Activated T-cell treated with anti-CD3 and anti-CD28 coated beads, Interleukin-2, amount 50 U/mL, for 72 hours (primary cell): ENCODE measurements around the gene SNX30. TPM values are rescaled to one million over a fixed set of nuclear protein-coding genes. Genes with fewer than 3 reads are reported as not detected.

Experiments used
- ATAC-seq, 2 donors: fragments of 150-1000 bp; cut with Tn5 transposase; replicated peaks in 1 of 2; 2 replicates each; pipeline ENCODE4 v1.10.0; 2021; ENCODE audit warnings: moderate library complexity in 2 of 2, mild to moderate bottlenecking in 1 of 2
- DNase-seq, 2 donors: peaks; one replicate each; pipeline ENCODE4 v3.0.0; 2021 to 2022; ENCODE audit warnings: mixed read lengths in 1 of 2
- H3K27ac Mint-ChIP-seq: one replicate; pipeline ENCODE4 v1.8.0; 2022; ENCODE audit warnings: mild to moderate bottlenecking, moderate library complexity, mixed read lengths
- H3K27me3 Mint-ChIP-seq: one replicate; pipeline ENCODE4 v1.8.0; 2022; ENCODE audit warnings: low read depth, mixed read lengths
- H3K36me3 Mint-ChIP-seq, 2 donors: one replicate each; pipeline ENCODE4 v1.8.0; 2022; ENCODE audit warnings: mixed read lengths in 2 of 2, mild to moderate bottlenecking in 1 of 2; ENCODE audit not compliant: insufficient read depth in 2 of 2
- H3K4me1 Mint-ChIP-seq: one replicate; pipeline ENCODE4 v1.8.0; 2022; ENCODE audit warnings: low read depth, mixed read lengths
- H3K4me3 Mint-ChIP-seq, 2 donors: one replicate each; pipeline ENCODE4 v1.8.0; 2022; ENCODE audit warnings: mild to moderate bottlenecking in 2 of 2, mixed read lengths in 2 of 2, moderate library complexity in 2 of 2
- H3K9me3 Mint-ChIP-seq, 2 donors: one replicate each; pipeline ENCODE4 v1.8.0; 2022; ENCODE audit warnings: mixed read lengths in 2 of 2
- total RNA-seq, 2 donors: library from RNA; stranded (reverse); gene quantifications; one replicate each; pipeline ENCODE4 v1.2.3, GENCODE V29; 2022

The SNX30 gene
- total RNA-seq, 2 donors from 2014 or later = 5.1 to 5.4 TPM

DNA sequence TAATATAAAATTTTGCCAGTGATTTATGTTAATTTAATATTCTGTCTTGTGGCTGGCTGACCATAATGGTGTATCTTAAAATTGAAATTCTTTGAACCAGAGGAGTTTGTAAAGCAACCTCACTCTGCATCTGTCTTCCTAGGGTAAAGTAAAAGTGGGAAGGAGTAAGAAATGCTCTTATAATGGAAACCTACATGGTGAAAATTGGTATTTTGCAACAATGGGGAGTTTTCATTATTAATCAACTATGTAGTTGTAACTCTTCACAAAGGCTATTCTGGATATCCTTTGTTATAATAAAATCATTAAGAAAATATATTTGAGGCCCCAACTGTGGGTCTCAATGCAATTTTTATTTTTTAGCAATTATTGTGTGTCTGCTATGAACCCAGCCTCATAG lies 44.2 kb downstream of the SNX30 start:
- Mint-ChIP-seq H3K4me3 (no peak overlapping the region), H3K4me1 (peaks cover 10% of the 10 kb centered on the region), H3K27me3 (no peaks in the 10 kb centered on the region), H3K9me3 (no peaks in the 10 kb centered on the region), H3K36me3 (no peaks in the 10 kb centered on the region), H3K27ac (no peak overlapping the region)
- ATAC-seq (no peak), DNase-seq (no peak)

DNA sequence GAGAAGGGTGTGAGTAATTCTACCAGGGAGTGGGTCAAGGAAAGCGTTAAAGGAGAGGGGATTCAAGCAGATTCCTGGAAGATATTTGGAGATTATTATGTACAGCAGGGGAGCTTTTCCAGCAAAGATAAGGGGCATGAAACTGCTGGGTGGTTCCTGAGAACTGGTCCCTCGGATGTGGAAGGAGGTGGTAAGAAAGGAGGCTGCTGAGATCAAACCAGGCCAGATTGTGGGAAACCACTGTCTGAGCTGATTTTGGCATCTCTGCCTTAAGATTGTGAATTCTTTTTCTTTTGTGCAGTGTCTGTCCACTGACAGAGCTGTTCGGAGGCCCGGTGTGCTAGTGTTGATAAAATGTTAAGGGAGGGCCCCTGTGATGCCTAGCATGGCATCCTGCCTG lies 45.4 kb downstream of the SNX30 start:
- Mint-ChIP-seq H3K9me3 (no peaks in the 10 kb centered on the region), H3K4me1 (peaks cover 10% of the 10 kb centered on the region), H3K36me3 (no peaks in the 10 kb centered on the region), H3K4me3 (no peak overlapping the region), H3K27me3 (no peaks in the 10 kb centered on the region), H3K27ac (no peak overlapping the region)
- no peak for ATAC-seq
- DNase-seq = no peak

DNA sequence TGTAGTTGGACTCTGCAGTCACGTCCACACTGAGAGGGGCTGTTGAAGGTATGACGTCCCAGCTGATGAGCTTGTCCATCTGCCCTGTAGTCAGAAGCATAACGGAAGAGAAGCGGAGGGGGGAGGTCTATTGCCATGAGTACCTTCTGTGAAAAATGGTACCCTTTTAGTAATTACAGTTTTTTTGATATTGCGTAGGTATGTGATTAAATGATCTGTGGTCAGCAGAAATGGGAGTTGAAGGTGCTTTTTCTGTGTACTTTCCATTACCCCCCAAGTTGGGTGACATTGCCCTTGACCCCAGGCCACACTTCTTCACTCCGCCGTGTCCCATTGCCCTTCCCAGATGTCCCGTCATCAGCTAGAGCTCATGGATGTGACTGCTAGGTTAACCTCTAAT lies 45.9 kb downstream of the SNX30 start:
- no peaks in the 10 kb centered on the region for H3K9me3 Mint-ChIP-seq
- H3K4me1 Mint-ChIP-seq = peaks cover 10% of the 10 kb centered on the region
- ATAC-seq (no peak), DNase-seq (no peak)
- no peaks in the 10 kb centered on the region for H3K36me3 Mint-ChIP-seq
- H3K4me3 Mint-ChIP-seq = no peak overlapping the region
- H3K27ac Mint-ChIP-seq = no peak overlapping the region
- no peaks in the 10 kb centered on the region for H3K27me3 Mint-ChIP-seq

DNA sequence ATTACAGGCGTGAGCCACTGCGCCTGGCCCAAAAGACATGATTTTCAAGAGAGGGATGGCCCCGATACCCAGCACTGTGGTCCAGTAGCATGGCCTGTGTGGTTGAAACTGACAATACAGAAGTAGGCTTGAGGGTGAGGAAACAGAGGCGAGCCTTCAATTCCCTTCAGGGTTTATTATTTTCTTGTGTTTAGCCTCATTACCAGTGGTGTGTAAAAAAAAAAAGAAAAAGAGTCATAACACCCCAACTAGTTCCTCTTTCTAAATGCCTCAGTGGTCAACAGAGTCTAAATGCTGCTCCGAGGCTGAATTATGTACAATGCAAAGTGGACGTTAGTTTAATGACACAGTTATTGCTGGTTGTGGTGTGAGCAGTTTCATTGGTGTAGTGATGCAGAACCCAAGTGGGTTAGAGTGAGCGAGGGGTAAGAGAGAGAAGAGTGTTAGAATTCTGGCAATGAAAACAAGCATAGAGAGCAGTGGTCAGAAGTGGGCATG lies 58.8 kb downstream of the SNX30 start:
- Mint-ChIP-seq H3K27me3 (no peaks in the 10 kb centered on the region), H3K4me1 (no peaks in the 10 kb centered on the region), H3K4me3 (no peak overlapping the region), H3K27ac (no peak overlapping the region), H3K36me3 (peaks cover 1 to 3% of the 10 kb centered on the region in 2 donors), H3K9me3 (peaks cover 0 to under 1% of the 10 kb centered on the region in 2 donors)
- ATAC-seq (no peak), DNase-seq (no peak)

GRCh38 chr9:112809906-112810305 lies 59.3 kb downstream of the SNX30 start:
- DNase-seq = no peak
- H3K9me3 Mint-ChIP-seq = no peaks in the 10 kb centered on the region
- no peak overlapping the region for H3K4me3 Mint-ChIP-seq
- H3K36me3 Mint-ChIP-seq = no peaks in the 10 kb centered on the region
- H3K27ac Mint-ChIP-seq = no peak overlapping the region
- H3K4me1 Mint-ChIP-seq = no peaks in the 10 kb centered on the region
- ATAC-seq = no peak
- no peaks in the 10 kb centered on the region for H3K27me3 Mint-ChIP-seq

GRCh38 chr9:112810696-112811490 lies 60.3 kb downstream of the SNX30 start:
- ATAC-seq (no peak), DNase-seq (no peak)
- H3K4me1 Mint-ChIP-seq = no peaks in the 10 kb centered on the region
- no peaks in the 10 kb centered on the region for H3K27me3 Mint-ChIP-seq
- no peak overlapping the region for H3K4me3 Mint-ChIP-seq
- H3K36me3 Mint-ChIP-seq = no peaks in the 10 kb centered on the region
- H3K9me3 Mint-ChIP-seq = no peaks in the 10 kb centered on the region
- H3K27ac Mint-ChIP-seq = no peak overlapping the region

DNA sequence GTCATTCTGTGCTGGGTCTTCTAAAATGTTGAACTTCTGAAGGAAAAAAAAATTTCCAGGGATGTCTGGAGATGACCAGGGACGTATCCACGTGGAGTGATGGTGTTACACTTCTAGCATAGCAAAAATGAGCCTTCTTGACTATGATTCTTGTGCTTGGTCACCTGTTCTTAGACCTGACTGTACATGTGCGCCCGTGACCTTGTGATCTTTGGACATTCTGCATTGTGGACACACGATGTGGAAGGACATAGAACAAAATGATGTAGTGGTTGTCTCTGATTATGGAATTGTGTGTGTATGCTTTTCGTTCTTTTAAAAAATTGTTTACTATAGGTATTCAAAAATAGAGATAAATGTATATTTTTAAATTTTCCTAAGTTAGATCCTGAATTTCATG lies 61.0 kb downstream of the SNX30 start:
- DNase-seq (no peak), ATAC-seq (no peak)
- Mint-ChIP-seq H3K36me3 (no peaks in the 10 kb centered on the region), H3K4me3 (no peak overlapping the region), H3K27ac (no peak overlapping the region), H3K27me3 (no peaks in the 10 kb centered on the region), H3K9me3 (no peaks in the 10 kb centered on the region), H3K4me1 (no peaks in the 10 kb centered on the region)

DNA sequence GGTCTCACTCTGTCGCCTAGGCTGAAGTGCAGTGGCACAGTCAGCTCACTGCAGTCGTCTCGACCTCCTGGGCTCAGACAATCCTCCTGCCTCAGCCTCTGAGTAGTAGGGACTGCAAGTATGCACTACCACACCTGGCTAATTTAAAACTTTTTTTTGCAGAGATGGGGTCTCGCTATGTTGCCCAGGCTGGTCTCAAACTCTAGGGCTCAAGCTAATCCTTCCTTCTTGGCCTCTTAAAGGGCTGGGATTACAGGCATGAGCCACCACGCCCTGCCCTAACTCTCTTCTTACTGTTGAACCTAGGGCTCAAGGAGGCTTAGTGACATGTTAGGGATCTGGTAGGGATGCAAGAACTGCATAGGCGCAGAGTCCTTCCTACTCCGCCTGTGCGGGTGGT lies 65.3 kb downstream of the SNX30 start:
- no peak overlapping the region for H3K4me3 Mint-ChIP-seq
- H3K27me3 Mint-ChIP-seq = no peaks in the 10 kb centered on the region
- H3K27ac Mint-ChIP-seq = no peak overlapping the region
- H3K36me3 Mint-ChIP-seq = peaks cover 0 to 3% of the 10 kb centered on the region in 2 donors
- no peaks in the 10 kb centered on the region for H3K9me3 Mint-ChIP-seq
- no peaks in the 10 kb centered on the region for H3K4me1 Mint-ChIP-seq
- no peak for ATAC-seq
- DNase-seq = no peak

DNA sequence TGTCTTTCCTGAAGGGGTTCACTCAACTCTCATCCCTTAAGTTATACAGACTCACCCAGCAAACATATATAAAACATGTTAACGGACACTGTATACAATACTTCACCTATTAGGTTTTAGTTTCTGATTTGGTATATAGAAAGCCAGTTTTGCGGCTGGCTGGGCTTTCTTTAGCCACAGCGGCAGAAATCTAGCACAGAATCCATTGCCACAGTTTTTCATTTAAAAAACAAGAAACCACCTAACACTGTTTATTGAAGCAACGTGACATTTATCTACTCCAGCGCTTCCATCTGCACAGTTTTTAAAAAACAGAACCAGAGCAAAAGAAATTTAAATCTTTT lies 67.3 kb downstream of the SNX30 start:
- H3K27me3 Mint-ChIP-seq = no peaks in the 10 kb centered on the region
- no peaks in the 10 kb centered on the region for H3K9me3 Mint-ChIP-seq
- ATAC-seq (no peak), DNase-seq (no peak)
- no peaks in the 10 kb centered on the region for H3K4me1 Mint-ChIP-seq
- peaks cover 0 to 3% of the 10 kb centered on the region in 2 donors for H3K36me3 Mint-ChIP-seq
- H3K27ac Mint-ChIP-seq = no peak overlapping the region
- no peak overlapping the region for H3K4me3 Mint-ChIP-seq

DNA sequence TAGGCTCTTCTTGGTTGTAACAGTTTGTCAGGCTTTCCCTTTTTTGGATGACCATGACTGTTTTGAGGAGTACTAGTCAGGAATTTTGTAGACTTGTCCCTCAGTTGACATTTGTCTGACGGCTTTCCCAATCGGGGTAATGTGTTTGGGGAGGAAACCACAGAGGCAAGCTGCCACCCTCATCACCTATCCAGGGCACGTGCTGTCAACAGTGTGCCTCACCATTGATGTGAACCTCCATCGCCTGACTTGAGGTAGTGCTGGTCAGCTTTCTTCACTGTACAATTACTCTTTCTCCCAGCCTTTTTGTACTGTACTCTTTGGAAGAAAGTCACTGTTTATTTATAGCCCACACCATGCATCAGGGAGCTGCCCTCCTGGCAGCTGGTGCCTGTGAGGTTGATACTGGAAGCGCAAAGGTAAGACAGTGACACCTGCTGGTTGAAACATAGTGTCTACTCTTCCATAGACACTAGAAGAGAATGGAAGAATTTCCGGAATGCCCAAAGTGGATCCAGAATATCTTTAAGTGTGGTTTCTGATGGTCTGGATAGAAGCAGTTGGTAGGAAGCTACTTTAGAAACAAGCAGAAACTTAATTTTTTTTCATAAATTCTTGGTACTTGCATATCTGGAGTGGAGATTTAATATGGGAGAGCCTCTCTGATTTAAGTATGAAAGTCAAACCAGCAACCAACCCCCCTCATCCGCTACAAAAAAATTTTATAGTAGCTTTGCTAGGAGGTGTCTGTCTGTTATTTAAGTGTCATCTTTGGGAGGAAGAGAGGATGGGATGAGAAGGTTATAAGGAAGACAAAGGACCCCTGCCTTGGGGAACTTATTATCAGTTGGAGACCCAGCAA lies 69.3 kb downstream of the SNX30 start:
- Mint-ChIP-seq H3K27me3 (no peaks in the 10 kb centered on the region), H3K9me3 (no peaks in the 10 kb centered on the region), H3K36me3 (peaks cover 0 to 3% of the 10 kb centered on the region in 2 donors), H3K4me1 (no peaks in the 10 kb centered on the region), H3K27ac (no peak overlapping the region), H3K4me3 (no peak overlapping the region)
- ATAC-seq (no peak), DNase-seq (peak in 1 of 2 donors; percentile 8)

DNA sequence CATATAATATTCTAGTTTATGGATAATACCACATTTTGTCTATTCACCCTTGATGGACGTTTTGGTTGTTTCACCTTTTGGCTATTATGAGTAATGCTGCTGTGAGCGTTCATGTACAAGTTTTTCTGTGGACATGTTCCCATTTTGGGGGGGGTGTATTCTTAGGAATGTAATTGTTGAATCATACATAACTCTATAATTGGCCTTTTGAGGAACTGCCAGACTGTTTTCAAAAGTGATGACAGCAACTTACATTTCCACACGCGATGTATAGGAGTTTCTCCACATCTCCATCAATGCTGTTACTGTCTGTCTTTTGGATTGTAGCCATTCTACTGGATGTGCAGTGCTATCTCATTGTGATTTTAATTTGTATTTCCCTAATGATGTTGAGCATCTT lies 70.3 kb downstream of the SNX30 start:
- H3K4me3 Mint-ChIP-seq = no peak overlapping the region
- peaks cover 0 to 3% of the 10 kb centered on the region in 2 donors for H3K36me3 Mint-ChIP-seq
- no peaks in the 10 kb centered on the region for H3K27me3 Mint-ChIP-seq
- no peaks in the 10 kb centered on the region for H3K4me1 Mint-ChIP-seq
- DNase-seq (no peak), ATAC-seq (no peak)
- H3K9me3 Mint-ChIP-seq = no peaks in the 10 kb centered on the region
- H3K27ac Mint-ChIP-seq = no peak overlapping the region

GRCh38 chr9:112822618-112823017 lies 72.1 kb downstream of the SNX30 start:
- H3K9me3 Mint-ChIP-seq = no peaks in the 10 kb centered on the region
- no peaks in the 10 kb centered on the region for H3K27me3 Mint-ChIP-seq
- H3K36me3 Mint-ChIP-seq = peaks cover 0 to 3% of the 10 kb centered on the region in 2 donors
- no peak for DNase-seq
- ATAC-seq = no peak
- H3K4me1 Mint-ChIP-seq = no peaks in the 10 kb centered on the region
- no peak overlapping the region for H3K27ac Mint-ChIP-seq
- no peak overlapping the region for H3K4me3 Mint-ChIP-seq

DNA sequence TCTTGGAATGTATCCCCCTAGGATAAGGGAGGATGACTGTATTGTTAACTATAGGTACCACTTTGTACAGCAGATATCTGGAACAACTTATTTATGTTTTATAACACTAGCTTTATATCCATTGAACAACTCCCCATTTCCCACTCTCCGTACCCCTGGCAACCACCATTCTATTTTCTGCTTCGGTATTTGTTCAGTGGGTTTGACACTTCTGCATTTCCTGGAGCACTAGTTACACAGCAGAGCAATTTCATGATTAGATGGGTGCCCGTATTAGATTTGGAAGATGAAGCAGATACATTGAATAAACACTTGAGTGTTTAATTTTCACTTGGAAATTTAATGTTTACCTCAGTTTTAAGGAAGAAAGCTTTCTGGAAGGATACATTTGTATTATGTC lies 72.7 kb downstream of the SNX30 start:
- ATAC-seq (no peak), DNase-seq (no peak)
- H3K4me1 Mint-ChIP-seq = no peaks in the 10 kb centered on the region
- H3K27ac Mint-ChIP-seq = no peak overlapping the region
- no peaks in the 10 kb centered on the region for H3K9me3 Mint-ChIP-seq
- H3K36me3 Mint-ChIP-seq = peaks cover 0 to 3% of the 10 kb centered on the region in 2 donors
- no peaks in the 10 kb centered on the region for H3K27me3 Mint-ChIP-seq
- H3K4me3 Mint-ChIP-seq = no peak overlapping the region
